ENCODE data around the gene GFOD1.

GRCh38 chr6:13369591-13369990 is 117.8 kb downstream of the GFOD1 start:
- TF ChIP-seq CTCF (IDR thresholded peaks at IDR 0.05): no peak
- TF ChIP-seq POLR2A (IDR thresholded peaks at IDR 0.05): no peak

All from heart left ventricle (tissue), 13 donors.